ENCODE results near the gene VPS4A.
"Not testable (repeated sequence)": the region's sequence is repeated elsewhere in the genome, so short reads cannot be mapped to it uniquely, and the experiment has no call there.

The VPS4A gene

DNA sequence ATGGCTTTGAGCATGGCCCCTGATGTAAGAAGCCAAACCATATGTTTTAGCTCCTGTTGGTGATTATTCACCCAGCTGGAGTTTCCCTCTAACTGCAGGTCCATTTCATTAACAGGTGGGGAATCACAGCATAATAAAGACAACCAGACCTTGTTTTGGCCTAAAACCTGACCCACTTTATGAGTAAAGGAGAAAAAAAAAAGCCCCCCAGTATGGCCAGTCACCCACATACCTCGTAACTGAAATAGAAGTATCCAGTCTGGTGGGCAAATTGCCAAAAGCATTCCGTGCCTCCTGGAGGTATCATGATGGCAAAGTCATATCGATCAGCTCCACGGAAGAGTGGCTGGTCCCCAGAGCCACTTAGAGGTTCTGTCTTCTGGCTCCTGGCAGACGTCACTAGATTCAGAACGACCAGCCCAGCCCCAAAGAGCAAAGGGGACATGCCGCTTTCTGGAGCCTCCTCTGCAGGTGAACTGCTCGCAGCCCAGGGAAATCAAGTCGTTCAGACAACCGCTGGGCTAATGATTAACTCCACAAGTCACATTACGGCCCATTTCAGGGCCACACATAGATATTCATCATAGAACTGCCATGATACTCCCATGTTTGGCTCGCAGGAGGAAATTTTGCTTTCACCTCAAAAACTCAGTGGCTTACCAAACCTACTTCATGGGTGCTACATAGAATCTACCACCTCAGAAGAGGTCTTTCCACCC is 40.3 kb downstream of the VPS4A start, which contains the start of gene TMED6:
TSS of gene TMED6 (minus strand) at position 478 of the 719 bp plus-strand sequence. CDS start at position 445, 33 bp downstream.
- Histone ChIP-seq H4K20me1 (no peaks in the 10 kb centered on the region), H3K36me3 (peaks cover 75% of the 10 kb centered on the region), H3K4me2 (no peak within 1 kb of the TSS), H3K27ac (0 out of 2 replicates have a peak within 1 kb of the TSS, but pooled peaks have one; percentile 2), H3K9me3 (no peaks in the 10 kb centered on the region), H3K4me3 (no peak within 1 kb of the TSS), H3K27me3 (no peaks in the 10 kb centered on the region), H3K4me1 (no peaks in the 10 kb centered on the region; the same call in 1 of the 2 replicates), H3K9ac (no peak within 1 kb of the TSS)
- no peak for TF ChIP-seq Cebpa-rat (IDR thresholded peaks at IDR 0.05)

GRCh38 chr16:69360070-69360469 is 48.9 kb downstream of the VPS4A start:
- Histone ChIP-seq H3K4me2 (peak overlapping the region; percentile 23; the same call in 1 of the 2 replicates), H3K36me3 (peaks cover 47% of the 10 kb centered on the region), H3K4me1 (peaks cover 53% of the 10 kb centered on the region)
- not testable (repeated sequence) for H3K27ac ChIP-seq, H3K4me3 ChIP-seq, H4K20me1 ChIP-seq, H3K27me3 ChIP-seq, H3K9me3 ChIP-seq, H3K9ac ChIP-seq

- peak overlapping the region; percentile 66 for H3K4me2 ChIP-seq
- H3K27me3 ChIP-seq, result no peaks in the 10 kb centered on the region
- H3K4me1 ChIP-seq, result peaks cover 85% of the 10 kb centered on the region
- H3K9ac ChIP-seq, result no peak overlapping the region
- TF ChIP-seq Cebpa-rat (IDR thresholded peaks at IDR 0.05), result peak; percentile 75
- H3K36me3 ChIP-seq, result peaks cover 70% of the 10 kb centered on the region
- no peaks in the 10 kb centered on the region for H3K9me3 ChIP-seq
- peak overlapping the region; percentile 64 for H3K27ac ChIP-seq
- H3K4me3 ChIP-seq, result no peak overlapping the region
- H4K20me1 ChIP-seq, result no peaks in the 10 kb centered on the region
Observed at GRCh38 chr16:69363281-69363717, 52.1 kb downstream of the VPS4A start.

GRCh38 chr16:69364088-69364487 is 52.9 kb downstream of the VPS4A start:
- Histone ChIP-seq H3K9ac (no peak overlapping the region), H3K4me1 (peaks cover 93% of the 10 kb centered on the region), H3K27ac (peak overlapping the region; percentile 64), H3K4me3 (no peak overlapping the region), H4K20me1 (no peaks in the 10 kb centered on the region), H3K4me2 (no peak overlapping the region), H3K36me3 (peaks cover 78% of the 10 kb centered on the region), H3K27me3 (no peaks in the 10 kb centered on the region), H3K9me3 (no peaks in the 10 kb centered on the region)
- TF ChIP-seq Cebpa-rat (IDR thresholded peaks at IDR 0.05), result no peak

DNA sequence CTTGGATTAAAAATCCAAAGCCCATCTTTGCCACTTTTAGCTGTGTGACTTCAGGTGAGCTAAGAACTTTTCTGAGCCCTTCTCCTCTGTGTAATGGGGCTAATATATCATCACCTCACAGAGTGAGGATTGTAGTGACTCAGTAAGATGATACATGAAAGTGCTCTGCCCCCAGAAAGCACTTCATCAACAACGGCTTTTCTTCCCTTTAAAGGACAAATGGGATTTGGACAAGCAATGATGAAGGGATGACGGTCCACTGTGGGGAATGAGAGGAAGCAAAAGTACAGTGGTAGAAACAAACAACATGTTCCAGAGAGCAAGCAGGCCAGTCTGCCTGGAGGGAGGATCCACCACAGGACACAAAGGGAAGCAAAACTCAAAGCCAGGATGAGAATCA is 54.8 kb downstream of the VPS4A start:
- Histone ChIP-seq H4K20me1 (no peaks in the 10 kb centered on the region), H3K36me3 (peaks cover 83% of the 10 kb centered on the region), H3K27ac (peak overlapping the region; percentile 13; the same call in 1 of the 2 replicates)

GRCh38 chr16:69366431-69366830 is 55.3 kb downstream of the VPS4A start:
- Histone ChIP-seq H3K27ac (peak overlapping the region; percentile 13; the same call in 1 of the 2 replicates), H3K4me1 (peaks cover 99% of the 10 kb centered on the region), H4K20me1 (no peaks in the 10 kb centered on the region), H3K27me3 (no peaks in the 10 kb centered on the region), H3K36me3 (peaks cover 84% of the 10 kb centered on the region), H3K4me3 (no peak overlapping the region), H3K4me2 (no peak overlapping the region), H3K9ac (no peak overlapping the region; the same call in 1 of the 2 replicates), H3K9me3 (peaks cover 6% of the 10 kb centered on the region; the same call in 1 of the 2 replicates)
- no peak for TF ChIP-seq Cebpa-rat (IDR thresholded peaks at IDR 0.05)

More for the DNA sequence above, 54.8 kb downstream of the VPS4A start:
- no peak overlapping the region for H3K4me3 ChIP-seq
- no peaks in the 10 kb centered on the region for H3K27me3 ChIP-seq
- no peak overlapping the region for H3K4me2 ChIP-seq
- H3K4me1 ChIP-seq, result peaks cover 99% of the 10 kb centered on the region
- peaks cover 6% of the 10 kb centered on the region; the same call in 1 of the 2 replicates for H3K9me3 ChIP-seq
- no peak for TF ChIP-seq Cebpa-rat (IDR thresholded peaks at IDR 0.05)
- no peak overlapping the region; the same call in 1 of the 2 replicates for H3K9ac ChIP-seq

DNA sequence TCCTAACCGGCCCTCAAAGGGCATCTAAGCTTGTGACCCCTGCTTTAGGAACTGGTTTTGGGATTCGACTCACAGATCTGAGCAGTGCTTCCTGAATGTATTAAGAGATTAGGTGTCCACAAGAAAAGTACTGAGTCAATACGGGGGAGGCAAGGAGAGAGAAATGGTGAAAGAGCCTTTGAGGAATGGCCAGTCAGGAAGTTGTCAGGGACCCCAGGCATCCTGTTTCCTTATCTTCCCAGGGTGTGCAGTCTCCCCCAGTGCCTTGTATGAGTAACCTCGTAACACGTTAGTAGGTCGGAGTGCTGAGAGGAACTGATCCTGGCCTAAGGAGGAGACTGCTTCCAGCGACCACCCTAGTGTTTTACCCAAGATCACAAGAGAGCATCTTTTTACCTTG is 56.8 kb downstream of the VPS4A start:
- Histone ChIP-seq H3K4me3 (no peak overlapping the region), H3K4me1 (peaks cover 97% of the 10 kb centered on the region), H3K9ac (peak overlapping the region; percentile 15; the same call in 1 of the 2 replicates), H3K27ac (peak overlapping the region; percentile 92), H4K20me1 (no peaks in the 10 kb centered on the region), H3K36me3 (peaks cover 84% of the 10 kb centered on the region), H3K9me3 (peaks cover 6% of the 10 kb centered on the region; the same call in 1 of the 2 replicates), H3K4me2 (peak overlapping the region; percentile 78), H3K27me3 (no peaks in the 10 kb centered on the region)
- TF ChIP-seq Cebpa-rat (IDR thresholded peaks at IDR 0.05), result no peak

DNA sequence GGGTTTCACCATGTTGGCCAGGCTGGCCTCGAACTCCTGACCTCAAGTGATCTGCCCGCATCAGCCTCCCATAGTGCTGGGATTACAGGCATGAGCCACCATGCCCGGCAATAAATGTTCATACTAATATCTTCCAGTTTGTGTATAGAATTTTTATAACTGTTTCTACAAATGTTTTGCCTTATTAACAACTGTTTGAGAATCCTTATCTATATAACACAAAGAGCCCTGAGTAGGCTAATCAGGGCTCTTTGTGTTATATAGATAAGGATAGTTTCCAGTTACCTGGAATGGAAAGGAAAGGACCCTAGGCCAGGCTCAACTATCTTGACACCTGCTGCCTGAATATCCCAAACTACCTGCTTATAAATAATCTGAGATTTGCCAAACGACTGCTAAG is 57.7 kb downstream of the VPS4A start:
- Histone ChIP-seq H3K27ac (peak overlapping the region; percentile 92), H3K4me3 (no peak overlapping the region), H3K4me2 (peak overlapping the region; percentile 78), H4K20me1 (no peaks in the 10 kb centered on the region), H3K4me1 (peaks cover 97% of the 10 kb centered on the region), H3K9me3 (peaks cover 6% of the 10 kb centered on the region; the same call in 1 of the 2 replicates), H3K9ac (0 out of 2 replicates have a peak overlapping the region, but pooled peaks have one; percentile 15), H3K27me3 (no peaks in the 10 kb centered on the region), H3K36me3 (peaks cover 76% of the 10 kb centered on the region)
- no peak for TF ChIP-seq Cebpa-rat (IDR thresholded peaks at IDR 0.05)

DNA sequence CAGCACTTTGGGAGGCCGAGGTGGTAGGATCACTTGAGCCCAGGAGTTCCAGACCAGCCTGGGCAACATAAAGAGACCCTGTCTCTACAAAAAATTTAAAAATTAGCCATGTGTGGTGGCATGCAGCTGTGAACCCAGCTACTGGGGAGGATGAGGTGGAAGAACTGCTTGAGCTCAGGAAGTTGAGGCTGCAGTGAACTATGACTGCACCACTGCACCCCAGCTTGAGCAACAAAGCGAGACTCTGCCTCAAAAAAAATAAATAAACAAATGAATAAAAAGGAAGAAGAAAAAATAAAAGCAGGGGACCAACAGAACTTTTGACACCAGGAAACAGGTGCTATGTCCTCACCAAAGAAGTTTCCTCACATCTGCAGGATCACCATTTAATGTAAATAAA is 60.4 kb downstream of the VPS4A start:
- peaks cover 74% of the 10 kb centered on the region for H3K36me3 ChIP-seq
- H4K20me1 ChIP-seq, result no peaks in the 10 kb centered on the region
- peak overlapping the region; percentile 74; the same call in 1 of the 2 replicates for H3K9ac ChIP-seq
- peak; percentile 65; the same call in 1 of the 2 replicates for TF ChIP-seq Cebpa-rat (IDR thresholded peaks at IDR 0.05)
- H3K27ac ChIP-seq, result peak overlapping the region; percentile 92
- peaks cover 22% of the 10 kb centered on the region for H3K9me3 ChIP-seq
- no peaks in the 10 kb centered on the region for H3K27me3 ChIP-seq
- peak overlapping the region; percentile 1; the same call in 1 of the 2 replicates for H3K4me3 ChIP-seq
- peak overlapping the region; percentile 78 for H3K4me2 ChIP-seq
- peaks cover 84% of the 10 kb centered on the region for H3K4me1 ChIP-seq

GRCh38 chr16:69373019-69373418 is 61.9 kb downstream of the VPS4A start:
- H3K27ac ChIP-seq, result peak overlapping the region; percentile 92
- peaks cover 70% of the 10 kb centered on the region for H3K4me1 ChIP-seq
- H3K9me3 ChIP-seq, result peaks cover 28% of the 10 kb centered on the region
- no peak overlapping the region for H3K4me3 ChIP-seq
- no peak for TF ChIP-seq Cebpa-rat (IDR thresholded peaks at IDR 0.05)
- peak overlapping the region; percentile 78 for H3K4me2 ChIP-seq
- peaks cover 74% of the 10 kb centered on the region for H3K36me3 ChIP-seq
- H4K20me1 ChIP-seq, result no peaks in the 10 kb centered on the region
- H3K9ac ChIP-seq, result peak overlapping the region; percentile 65
- H3K27me3 ChIP-seq, result no peaks in the 10 kb centered on the region
